Measurements from ENCODE around the gene SUPT3H.

SUPT3H gene

GRCh38 chr6:45417436-45417835, 39.7 kb upstream of the SUPT3H start:
- DNase-seq (ENCODE audit: low read depth): peak; percentile 67
- no peak overlapping the region for H3K4me3 ChIP-seq (ENCODE audit: low read depth, low read length)
- no peak for TF ChIP-seq MYC (IDR thresholded peaks at IDR 0.05; ENCODE audit: low read depth, low read length)
- TF ChIP-seq MAX (IDR thresholded peaks at IDR 0.05; ENCODE audit: low read depth, low read length): no peak
- TF ChIP-seq, protein P1, sequence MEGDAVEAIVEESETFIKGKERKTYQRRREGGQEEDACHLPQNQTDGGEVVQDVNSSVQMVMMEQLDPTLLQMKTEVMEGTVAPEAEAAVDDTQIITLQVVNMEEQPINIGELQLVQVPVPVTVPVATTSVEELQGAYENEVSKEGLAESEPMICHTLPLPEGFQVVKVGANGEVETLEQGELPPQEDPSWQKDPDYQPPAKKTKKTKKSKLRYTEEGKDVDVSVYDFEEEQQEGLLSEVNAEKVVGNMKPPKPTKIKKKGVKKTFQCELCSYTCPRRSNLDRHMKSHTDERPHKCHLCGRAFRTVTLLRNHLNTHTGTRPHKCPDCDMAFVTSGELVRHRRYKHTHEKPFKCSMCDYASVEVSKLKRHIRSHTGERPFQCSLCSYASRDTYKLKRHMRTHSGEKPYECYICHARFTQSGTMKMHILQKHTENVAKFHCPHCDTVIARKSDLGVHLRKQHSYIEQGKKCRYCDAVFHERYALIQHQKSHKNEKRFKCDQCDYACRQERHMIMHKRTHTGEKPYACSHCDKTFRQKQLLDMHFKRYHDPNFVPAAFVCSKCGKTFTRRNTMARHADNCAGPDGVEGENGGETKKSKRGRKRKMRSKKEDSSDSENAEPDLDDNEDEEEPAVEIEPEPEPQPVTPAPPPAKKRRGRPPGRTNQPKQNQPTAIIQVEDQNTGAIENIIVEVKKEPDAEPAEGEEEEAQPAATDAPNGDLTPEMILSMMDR (IDR thresholded peaks at IDR 0.05; ENCODE audit: low read depth, low read length): no peak
- no peak for TF ChIP-seq POLR2A (IDR thresholded peaks at IDR 0.05; ENCODE audit: extremely low read depth, insufficient read length)

GRCh38 chr6:45416700-45417099, 39.0 kb upstream of the SUPT3H start:
- no peak for DNase-seq (ENCODE audit: low read depth)
- H3K4me3 ChIP-seq (ENCODE audit: low read depth, low read length): no peak overlapping the region
- no peak for TF ChIP-seq MAX (IDR thresholded peaks at IDR 0.05; ENCODE audit: low read depth, low read length)
- TF ChIP-seq, protein P1 (IDR thresholded peaks at IDR 0.05; ENCODE audit: low read depth, low read length): no peak
- TF ChIP-seq MYC (IDR thresholded peaks at IDR 0.05; ENCODE audit: low read depth, low read length): no peak
- no peak for TF ChIP-seq POLR2A (IDR thresholded peaks at IDR 0.05; ENCODE audit: extremely low read depth, insufficient read length)

DNA sequence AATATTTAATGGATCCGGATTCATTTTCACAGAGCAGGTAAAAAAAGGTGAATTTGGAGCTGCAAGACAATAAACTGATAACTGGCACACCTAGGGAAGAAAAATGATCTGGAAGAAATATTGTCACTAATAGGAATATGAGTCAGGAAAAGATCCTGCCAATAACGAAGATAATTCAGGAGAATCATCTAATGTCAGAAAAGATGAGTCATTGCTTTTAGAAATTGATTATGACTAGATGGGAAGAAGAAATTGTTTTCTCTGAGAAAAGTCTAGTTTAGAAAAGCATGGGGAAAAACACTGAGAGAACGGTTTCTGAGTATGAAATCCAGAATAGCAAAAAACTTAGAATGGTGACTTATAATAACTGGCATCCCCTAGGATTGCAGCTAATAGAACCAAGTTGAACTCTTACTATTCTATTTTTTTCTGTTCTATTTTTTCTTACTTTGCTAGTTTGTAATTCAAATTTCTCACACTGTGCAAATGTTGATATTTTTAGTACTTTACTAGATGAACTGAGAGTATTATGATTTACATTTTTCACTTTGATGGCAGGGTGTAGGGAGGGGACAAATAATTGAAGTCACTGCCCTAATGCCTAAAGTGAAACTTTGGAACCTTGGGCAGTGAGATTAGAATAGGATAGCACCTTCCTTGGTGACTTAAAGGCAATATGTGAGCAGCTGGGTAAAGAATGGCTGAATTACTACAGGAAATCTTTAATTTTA, 38.2 kb upstream of the SUPT3H start:
- TF ChIP-seq POLR2A (IDR thresholded peaks at IDR 0.05; ENCODE audit: extremely low read depth, insufficient read length): no peak
- TF ChIP-seq, protein P1 (IDR thresholded peaks at IDR 0.05; ENCODE audit: low read depth, low read length): no peak
- DNase-seq (ENCODE audit: low read depth): no peak
- H3K4me3 ChIP-seq (ENCODE audit: low read depth, low read length): peak overlapping the region; percentile 39

DNA sequence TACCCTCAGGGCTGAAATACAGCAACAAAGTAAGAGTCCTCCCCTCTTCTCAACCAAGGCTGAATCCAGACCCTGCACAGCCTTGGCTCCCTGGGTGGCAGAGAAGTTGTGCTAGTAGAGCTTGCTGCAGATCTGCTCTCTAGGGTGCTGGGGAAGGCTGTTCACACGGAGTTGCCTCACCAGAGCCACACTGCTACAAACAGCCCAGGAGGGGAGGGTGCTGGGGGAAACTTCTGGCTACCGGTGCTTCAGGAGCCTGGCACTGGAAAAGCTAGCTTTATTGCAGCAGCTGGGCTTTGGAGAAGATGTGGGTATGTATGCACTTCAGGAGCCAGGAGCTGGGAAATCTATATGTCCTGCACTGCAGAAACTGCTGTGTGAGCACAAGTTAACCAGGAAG, 37.6 kb upstream of the SUPT3H start:
- TF ChIP-seq MYC (IDR thresholded peaks at IDR 0.05; ENCODE audit: low read depth, low read length) (no peak), POLR2A (IDR thresholded peaks at IDR 0.05; ENCODE audit: extremely low read depth, insufficient read length) (no peak), MAX (IDR thresholded peaks at IDR 0.05; ENCODE audit: low read depth, low read length) (no peak)
- TF ChIP-seq, protein P1 (IDR thresholded peaks at IDR 0.05; ENCODE audit: low read depth, low read length): no peak
- H3K4me3 ChIP-seq (ENCODE audit: low read depth, low read length): peak overlapping the region; percentile 39
- peak; percentile 82 for DNase-seq (ENCODE audit: low read depth)

DNA sequence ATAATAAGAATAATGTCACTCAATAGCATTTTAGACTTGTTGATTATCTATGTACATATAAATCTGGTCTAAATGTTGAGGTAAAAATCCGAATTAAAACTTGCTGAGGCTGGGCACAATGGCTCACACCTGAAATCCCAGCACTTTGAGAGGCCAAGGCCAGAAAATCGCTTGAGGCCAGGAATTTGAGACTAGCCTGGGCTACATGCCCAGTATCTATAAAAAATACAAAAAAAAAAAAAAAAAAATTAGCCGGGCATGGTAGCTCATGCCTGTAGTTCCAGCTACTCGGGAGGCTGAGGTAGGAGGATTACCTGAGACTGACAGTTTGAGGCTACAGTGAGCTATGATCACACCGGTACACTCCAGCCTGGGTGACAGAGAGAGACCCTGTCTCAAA, 34.2 kb upstream of the SUPT3H start:
- TF ChIP-seq MYC (IDR thresholded peaks at IDR 0.05; ENCODE audit: low read depth, low read length) (no peak), POLR2A (IDR thresholded peaks at IDR 0.05; ENCODE audit: extremely low read depth, insufficient read length) (no peak), MAX (IDR thresholded peaks at IDR 0.05; ENCODE audit: low read depth, low read length) (no peak)
- TF ChIP-seq, protein P1 (IDR thresholded peaks at IDR 0.05; ENCODE audit: low read depth, low read length): no peak
- no peak overlapping the region for H3K4me3 ChIP-seq (ENCODE audit: low read depth, low read length)
- no peak for DNase-seq (ENCODE audit: low read depth)
